22Rv1 (cell line): Measurements from ENCODE around the gene CFAP43.

Experiments
- H3K27ac ChIP-seq: fragments of 450-650 bp; 2 replicates; pipeline ENCODE4 v1.5.1; 2017
- CTCF ChIP-seq: fragments of 450-650 bp; IDR thresholded peaks from 2 replicates; pipeline ENCODE4 v1.5.1; 2017; ENCODE audit warnings: mild to moderate bottlenecking
- ZFX ChIP-seq: fragments of 450-650 bp; IDR thresholded peaks from 2 replicates; pipeline ENCODE4 v1.6.1; 2017; ENCODE audit warnings: antibody characterized with exemption, borderline replicate concordance

CFAP43 gene

DNA sequence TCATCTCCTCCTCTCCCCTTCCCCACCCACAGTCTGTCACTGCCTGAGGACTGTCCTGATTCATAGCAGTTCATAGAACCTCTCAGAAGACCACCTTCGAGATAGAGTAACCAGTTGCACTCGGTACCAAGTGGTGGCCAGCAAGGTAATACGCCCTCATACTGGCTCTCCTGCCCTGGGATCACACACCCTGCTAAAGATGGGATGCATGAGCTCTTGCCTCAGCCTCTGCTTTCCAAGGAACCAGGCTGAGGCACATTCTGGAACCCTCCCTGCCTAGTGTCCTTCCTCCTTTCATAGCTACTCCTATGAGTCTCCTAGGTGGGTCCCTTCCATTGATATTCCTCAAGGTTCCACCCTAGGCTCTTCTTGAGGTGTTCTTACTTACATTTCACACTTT, 15.5 kb downstream of the CFAP43 start:
- no peak overlapping the region for H3K27ac ChIP-seq
- no peak for TF ChIP-seq ZFX
- no peak for TF ChIP-seq CTCF

DNA sequence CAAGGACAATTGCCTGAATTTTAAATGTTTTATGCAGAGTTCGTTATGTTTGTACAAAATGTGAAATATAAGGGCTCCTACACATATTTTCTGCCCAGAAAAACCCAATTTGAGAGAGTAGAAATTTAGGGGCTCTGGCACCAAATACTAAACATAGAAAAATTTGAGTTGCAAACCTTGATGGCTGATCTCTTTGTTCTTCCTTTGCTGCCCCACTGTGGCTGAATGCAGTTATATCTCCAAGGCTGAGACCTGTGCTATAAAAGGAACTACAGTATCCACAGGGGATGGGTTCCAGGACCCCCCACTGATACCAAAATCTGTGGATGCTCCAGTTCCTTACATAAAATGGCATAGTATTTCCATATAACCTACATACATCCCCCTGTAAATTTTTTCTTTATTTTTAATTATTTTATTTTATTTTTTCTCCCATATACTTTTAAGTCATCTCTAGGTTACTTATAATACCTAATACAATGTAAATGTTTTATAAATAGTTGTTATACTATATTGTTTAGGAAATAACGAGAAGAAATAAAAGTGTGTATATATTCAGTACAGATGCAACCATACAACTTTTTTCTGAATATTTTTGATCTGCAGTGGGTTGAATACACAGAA, 22.5 kb downstream of the CFAP43 start:
- H3K27ac ChIP-seq, result no peak overlapping the region
- peak; percentile 74 for TF ChIP-seq CTCF
- no peak for TF ChIP-seq ZFX

DNA sequence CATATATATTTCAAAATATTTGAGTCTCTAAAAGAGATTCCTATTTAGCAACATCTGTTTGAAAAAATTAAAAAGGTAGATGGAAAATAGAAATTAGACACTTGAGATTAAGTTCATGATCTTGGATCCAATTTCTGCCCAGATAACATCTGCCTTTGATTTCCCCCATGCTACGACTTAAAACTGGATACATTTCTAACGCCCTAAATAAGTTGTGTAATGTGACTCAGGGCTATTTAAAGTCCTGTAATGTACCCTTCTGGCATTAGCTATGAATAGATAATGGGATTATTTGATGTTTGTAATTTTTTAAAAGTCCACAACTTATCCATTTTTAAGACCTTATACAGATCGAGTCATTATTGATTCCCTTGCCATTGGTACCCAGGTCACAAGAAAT, 23.4 kb downstream of the CFAP43 start:
- TF ChIP-seq ZFX (no peak), CTCF (no peak)
- H3K27ac ChIP-seq, result no peak overlapping the region

- H3K27ac ChIP-seq, result no peak overlapping the region
- TF ChIP-seq ZFX, result no peak
- TF ChIP-seq CTCF, result no peak
Measured at GRCh38 chr10:104202231-104202630, 29.9 kb downstream of the CFAP43 start.

GRCh38 chr10:104201636-104202035, 30.5 kb downstream of the CFAP43 start:
- no peak overlapping the region for H3K27ac ChIP-seq
- TF ChIP-seq CTCF (no peak), ZFX (no peak)

DNA sequence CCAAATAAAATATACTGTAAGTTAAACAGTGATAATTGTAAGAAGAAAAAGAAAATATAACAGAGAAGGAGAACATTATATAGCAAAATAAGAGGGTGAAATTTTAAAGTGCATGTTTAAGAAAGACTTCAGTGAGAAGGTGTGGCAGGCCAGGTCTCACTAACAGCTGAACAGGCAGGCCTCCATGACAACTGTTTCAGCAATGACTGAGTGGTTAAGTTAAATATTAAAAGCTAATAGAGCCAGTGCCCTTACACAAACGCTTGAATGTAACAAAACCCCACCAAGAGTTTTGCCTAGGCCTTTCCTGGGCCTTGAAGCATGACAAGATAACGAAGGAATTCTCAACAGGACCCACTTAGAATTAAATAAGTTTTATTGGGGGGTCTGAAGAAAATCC, 32.6 kb downstream of the CFAP43 start:
- TF ChIP-seq CTCF (no peak), ZFX (no peak)
- no peak overlapping the region for H3K27ac ChIP-seq

DNA sequence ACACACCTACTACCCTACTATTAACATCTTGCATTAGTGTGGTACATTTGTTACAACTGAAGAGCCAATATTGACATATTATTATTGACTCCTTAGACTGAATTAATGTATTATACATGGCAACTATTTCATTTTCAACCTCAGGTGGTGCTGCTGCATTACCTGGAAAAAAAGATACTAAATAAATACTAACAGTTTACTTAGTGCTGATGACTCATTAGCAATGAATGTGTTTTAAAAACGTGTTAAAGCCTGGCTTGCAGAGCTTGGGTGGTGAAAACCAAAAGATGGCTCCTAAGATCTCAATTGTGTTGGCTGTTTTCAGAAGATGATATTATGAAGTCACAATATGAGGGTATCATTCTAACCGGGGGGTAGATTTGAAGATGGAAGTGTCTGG, 34.8 kb downstream of the CFAP43 start:
- H3K27ac ChIP-seq, result peak overlapping the region; percentile 50
- TF ChIP-seq CTCF (peak; percentile 51), ZFX (no peak)
